HG03439 (cell line): ENCODE measurements around the gene DMBT1.

ENCODE experiments used
- ATAC-seq: cut with Tn5 transposase; IDR thresholded peaks from one replicate; pipeline ENCODE4 v1.9.1; 2021; ENCODE audit warnings: mild to moderate bottlenecking, moderate library complexity; ENCODE audit not compliant: unreplicated experiment

The DMBT1 gene

GRCh38 chr10:122560279-122560804 is at the start of gene DMBT1:
Gene DMBT1 (plus strand): TSS chr10:122560754. CDS start chr10:122560771, 17 bp downstream.
- ATAC-seq = no peak

GRCh38 chr10:122513053-122513452 is 47.5 kb upstream of the DMBT1 start:
- ATAC-seq = no peak

GRCh38 chr10:122514045-122514840 is 46.3 kb upstream of the DMBT1 start:
- no peak for ATAC-seq

GRCh38 chr10:122515022-122515424 is 45.5 kb upstream of the DMBT1 start:
- ATAC-seq = no peak

- ATAC-seq = no peak
These were observed 44.8 kb upstream of the DMBT1 start for GRCh38 chr10:122515588-122516231.

- no peak for ATAC-seq
These were observed 43.8 kb upstream of the DMBT1 start for GRCh38 chr10:122516734-122517133.

- no peak for ATAC-seq
These were observed 41.4 kb upstream of the DMBT1 start for GRCh38 chr10:122519144-122519543.

- no peak for ATAC-seq
These were observed 40.7 kb upstream of the DMBT1 start for GRCh38 chr10:122519873-122520272.

GRCh38 chr10:122521011-122521410 is 39.5 kb upstream of the DMBT1 start:
- no peak for ATAC-seq

GRCh38 chr10:122524811-122525210 is 35.7 kb upstream of the DMBT1 start:
- ATAC-seq = no peak

GRCh38 chr10:122525788-122526187 is 34.8 kb upstream of the DMBT1 start:
- no peak for ATAC-seq

- ATAC-seq = no peak
These were observed 33.7 kb upstream of the DMBT1 start for GRCh38 chr10:122526892-122527291.

GRCh38 chr10:122530177-122530576 is 30.4 kb upstream of the DMBT1 start:
- no peak for ATAC-seq

- ATAC-seq = no peak
These were observed 29.3 kb upstream of the DMBT1 start for GRCh38 chr10:122531261-122531660.

GRCh38 chr10:122531939-122532338 is 28.6 kb upstream of the DMBT1 start:
- no peak for ATAC-seq

GRCh38 chr10:122532601-122533296 is 27.8 kb upstream of the DMBT1 start:
- no peak for ATAC-seq

- ATAC-seq = no peak
These were observed 23.0 kb upstream of the DMBT1 start for GRCh38 chr10:122537545-122537944.

GRCh38 chr10:122541541-122542002 is 19.0 kb upstream of the DMBT1 start:
- ATAC-seq = no peak

GRCh38 chr10:122543676-122544445 is 16.7 kb upstream of the DMBT1 start:
- ATAC-seq = no peak

- no peak for ATAC-seq
These were observed 16.1 kb upstream of the DMBT1 start for GRCh38 chr10:122544493-122544892.

- no peak for ATAC-seq
These were observed 14.3 kb upstream of the DMBT1 start for GRCh38 chr10:122546242-122546641.
